Transverse colon (tissue), 4 donors: Measurements from ENCODE around the gene CABP5. TPM values are rescaled to one million over a fixed set of nuclear protein-coding genes. Genes with fewer than 3 reads are reported as not detected.
"Not testable (repeated sequence)": the region's sequence is repeated elsewhere in the genome, so short reads cannot be mapped to it uniquely, and the experiment has no call there.

ENCODE experiments used
- DNase-seq: peaks from one replicate; pipeline ENCODE4 v3.0.0-alpha.2; 2019
- H3K27ac ChIP-seq, 4 donors: fragments of 200-600 bp; sonication (generic); 2 replicates each; pipeline ENCODE4 v1.5.1; 2016 to 2018; ENCODE audit warnings: inconsistent platforms in 4 of 4
- H3K27me3 ChIP-seq: fragments of 200-600 bp; sonication (generic); 2 replicates; pipeline ENCODE4 v1.5.1; 2017; ENCODE audit warnings: inconsistent platforms
- H3K36me3 ChIP-seq, 4 donors: fragments of 200-600 bp; sonication (generic); 2 replicates each; pipeline ENCODE4 v1.5.1; 2017 to 2019; ENCODE audit warnings: inconsistent platforms in 4 of 4
- H3K4me1 ChIP-seq, 4 donors: fragments of 200-600 bp; sonication (generic); 2 replicates each; pipeline ENCODE4 v1.5.1; 2017 to 2020; ENCODE audit warnings: inconsistent platforms in 4 of 4
- H3K4me3 ChIP-seq, 4 donors: fragments of 200-600 bp; sonication (generic); 1 replicate in 1 of 4; 2 replicates in 3 of 4; pipeline versions ENCODE4 v1.5.1 to v1.6.1; 2017 to 2019; ENCODE audit warnings: inconsistent platforms in 4 of 4
- H3K9me3 ChIP-seq, 2 donors: fragments of 200-600 bp; sonication (generic); 2 replicates each; pipeline ENCODE4 v1.5.1; 2017 to 2019; ENCODE audit warnings: inconsistent platforms in 2 of 2
- CTCF ChIP-seq, 5 experiments: fragments of 200-600 bp in 3 of 5; fragments of 450-650 bp in 2 of 5; sonication (generic) in 3 of 5; IDR thresholded peaks; 1 replicate in 2 of 5; 2 replicates in 3 of 5; pipeline ENCODE4 v1.5.1; 2016 to 2017; ENCODE audit warnings: antibody characterized with exemption in 5 of 5, inconsistent platforms in 3 of 5, mild to moderate bottlenecking in 2 of 5, moderate library complexity in 1 of 5
- EP300 ChIP-seq: sonication (generic); formaldehyde crosslinking; IDR thresholded peaks from one replicate; pipeline ENCODE4 v1.6.1; 2017; ENCODE audit warnings: antibody characterized with exemption, low read depth
- POLR2A ChIP-seq: fragments of 450-650 bp; IDR thresholded peaks from one replicate; pipeline ENCODE4 v1.6.1; 2016; ENCODE audit warnings: antibody characterized with exemption, mild to moderate bottlenecking, moderate library complexity
- POLR2AphosphoS5 ChIP-seq, 3 donors: sonication (generic); formaldehyde crosslinking; IDR thresholded peaks; one replicate each; pipeline ENCODE4 v1.6.1; 2016; ENCODE audit warnings: antibody characterized with exemption in 3 of 3
- WGBS, 2 donors: methylation state at CpG; one replicate each; pipeline ENCODE4 v1.1.5; 2018; ENCODE audit warnings: low coverage in 1 of 2; 5-methylcytosine and 5-hydroxymethylcytosine counted together
- in situ Hi-C, 4 donors: fragments of 200-750 bp; cut with MboI; loops; one replicate each; pipeline versions ENCODE4 v1.15.0 to v1.15.1; 2017; ENCODE audit warnings: low sequenced_read_pairs in 3 of 4, low pct_ligation_motif_present in 1 of 4, low pct_unique_long_range_greater_than_20kb in 1 of 4
- intact Hi-C: fragments of 100-400 bp; cut with DNase I; formaldehyde crosslinking; loops from one replicate; pipeline ENCODE4 v1.15.1; 2023; ENCODE audit warnings: low total_unique reads
- total RNA-seq, 4 donors: library from RNA; depleted of rRNA; stranded (reverse); fragments of >200 nt; gene quantifications; one replicate each; pipeline ENCODE4 v1.1.0, GENCODE V29; 2016

CABP5 gene
- total RNA-seq, 4 donors from 2014 or later, result not detected

- H3K9me3 ChIP-seq, result no peaks in the 10 kb centered on the region
- peaks cover 0 to 3% (median 0%) of the 10 kb centered on the region in 4 donors for H3K4me1 ChIP-seq
- H3K27me3 ChIP-seq, result no peaks in the 10 kb centered on the region
- TF ChIP-seq CTCF (IDR thresholded peaks at IDR 0.05) (no peak), POLR2AphosphoS5 (IDR thresholded peaks at IDR 0.05) (no peak), POLR2A (no peak), EP300 (no peak)
- peak overlapping the region in 2 of 4 donors; percentile 13 to 40 for H3K27ac ChIP-seq
- no peak for DNase-seq
- no peaks in the 10 kb centered on the region for H3K36me3 ChIP-seq
- 23% methylated on average over 3 of the region's 3 CpGs; no CpG with 5 or more reads in 1 of the 2 donors for WGBS, 2 donors
- intact Hi-C loops (no loop called here), in situ Hi-C loops (loop anchor here in 2 of 4 donors (25.0 kb wide), 1 partner anchor 123 kb away; no protein-coding TSS in a partner anchor)
- no peak overlapping the region for H3K4me3 ChIP-seq
These were observed 41.2 kb upstream of the CABP5 start for GRCh38 chr19:48085076-48085475.

- Histone ChIP-seq H3K27me3 (no peaks in the 10 kb centered on the region), H3K4me3 (no peak overlapping the region), H3K9me3 (no peaks in the 10 kb centered on the region), H3K36me3 (no peaks in the 10 kb centered on the region), H3K27ac (no peak overlapping the region), H3K4me1 (peaks cover 0 to 3% (median 0%) of the 10 kb centered on the region in 4 donors)
- DNase-seq, result no peak
- TF ChIP-seq POLR2AphosphoS5 (IDR thresholded peaks at IDR 0.05) (no peak), CTCF (IDR thresholded peaks at IDR 0.05) (no peak), EP300 (no peak), POLR2A (no peak)
- 95 to 98% methylated on average over 5 of the region's 5 CpGs for WGBS, 2 donors
- intact Hi-C loops, result no loop called here
- in situ Hi-C loops, result loop anchor here in 2 of 4 donors (25.0 kb wide), 1 partner anchor 119 kb away; no protein-coding TSS in a partner anchor
These were observed 37.2 kb upstream of the CABP5 start for GRCh38 chr19:48081106-48081505.

GRCh38 chr19:48070177-48070769, 26.4 kb upstream of the CABP5 start:
- 80 to 96% methylated on average over 1 to 3 of the region's 3 CpGs for WGBS, 2 donors
- in situ Hi-C loops, H3K27ac ChIP-seq, H3K4me3 ChIP-seq, H3K9me3 ChIP-seq, H3K4me1 ChIP-seq, H3K27me3 ChIP-seq, DNase-seq, intact Hi-C loops, H3K36me3 ChIP-seq: not testable (repeated sequence)

- no peaks in the 10 kb centered on the region for H3K4me1 ChIP-seq
- in situ Hi-C loops, result no loop called here
- intact Hi-C loops, result no loop called here
- H3K36me3 ChIP-seq, result no peaks in the 10 kb centered on the region
- H3K4me3 ChIP-seq, result no peak overlapping the region
- DNase-seq, result no peak
- H3K27ac ChIP-seq, result no peak overlapping the region
- no peaks in the 10 kb centered on the region for H3K27me3 ChIP-seq
- WGBS, 2 donors, result 71 to 72% methylated on average over 1 to 2 of the region's 2 CpGs
- no peak for TF ChIP-seq CTCF (IDR thresholded peaks at IDR 0.05)
- TF ChIP-seq EP300, result no peak
- TF ChIP-seq POLR2AphosphoS5 (IDR thresholded peaks at IDR 0.05), result no peak
- no peak for TF ChIP-seq POLR2A
- no peaks in the 10 kb centered on the region for H3K9me3 ChIP-seq
These were observed 25.6 kb upstream of the CABP5 start for GRCh38 chr19:48069435-48069834.

- in situ Hi-C loops, result no loop called here
- intact Hi-C loops, result no loop called here
- no peaks in the 10 kb centered on the region for H3K9me3 ChIP-seq
- H3K4me1 ChIP-seq, result no peaks in the 10 kb centered on the region
- 74 to 75% methylated on average over 2 of the region's 2 CpGs for WGBS, 2 donors
- no peak overlapping the region for H3K27ac ChIP-seq
- H3K27me3 ChIP-seq, result no peaks in the 10 kb centered on the region
- TF ChIP-seq POLR2AphosphoS5 (IDR thresholded peaks at IDR 0.05) (no peak), EP300 (no peak)
- H3K36me3 ChIP-seq, result no peaks in the 10 kb centered on the region
- DNase-seq, result no peak
- H3K4me3 ChIP-seq, result no peak overlapping the region
These were observed 20.6 kb upstream of the CABP5 start for GRCh38 chr19:48064509-48064908.
